Panc1 (cell line): Measurements from ENCODE around the gene GREB1L.

Experiments
- SIN3A ChIP-seq: IDR thresholded peaks from 2 replicates; pipeline ENCODE4 v1.6.1; 2012; ENCODE audit warnings: low read depth, mild to moderate bottlenecking, low read length, moderate library complexity, borderline replicate concordance; ENCODE audit not compliant: insufficient read depth
- TF ChIP-seq, protein P1 (sequence below): fragments of 450-650 bp; IDR thresholded peaks from 2 replicates; pipeline ENCODE4 v1.5.1; 2017; ENCODE audit warnings: mild to moderate bottlenecking

DNA sequence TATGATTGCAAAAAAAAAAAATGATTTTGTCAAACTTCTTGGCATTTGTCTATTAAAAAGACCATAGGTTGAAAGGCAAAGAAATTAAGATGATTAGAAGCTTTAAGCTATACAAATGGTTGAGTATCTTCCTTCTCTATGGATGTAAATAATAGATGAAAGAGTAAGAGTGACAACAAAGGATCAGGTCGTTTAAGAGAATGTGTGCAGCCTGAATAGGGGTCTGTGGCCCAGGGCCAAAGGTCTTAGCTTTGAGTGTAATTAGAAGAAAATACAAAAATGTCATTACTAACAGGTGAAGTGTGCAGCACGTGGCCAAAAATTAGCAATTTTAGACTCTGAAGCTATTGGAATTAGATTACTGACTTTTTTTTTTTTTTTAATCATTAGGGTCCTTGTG, 122.4 kb downstream of the GREB1L start:
- TF ChIP-seq, protein P1, sequence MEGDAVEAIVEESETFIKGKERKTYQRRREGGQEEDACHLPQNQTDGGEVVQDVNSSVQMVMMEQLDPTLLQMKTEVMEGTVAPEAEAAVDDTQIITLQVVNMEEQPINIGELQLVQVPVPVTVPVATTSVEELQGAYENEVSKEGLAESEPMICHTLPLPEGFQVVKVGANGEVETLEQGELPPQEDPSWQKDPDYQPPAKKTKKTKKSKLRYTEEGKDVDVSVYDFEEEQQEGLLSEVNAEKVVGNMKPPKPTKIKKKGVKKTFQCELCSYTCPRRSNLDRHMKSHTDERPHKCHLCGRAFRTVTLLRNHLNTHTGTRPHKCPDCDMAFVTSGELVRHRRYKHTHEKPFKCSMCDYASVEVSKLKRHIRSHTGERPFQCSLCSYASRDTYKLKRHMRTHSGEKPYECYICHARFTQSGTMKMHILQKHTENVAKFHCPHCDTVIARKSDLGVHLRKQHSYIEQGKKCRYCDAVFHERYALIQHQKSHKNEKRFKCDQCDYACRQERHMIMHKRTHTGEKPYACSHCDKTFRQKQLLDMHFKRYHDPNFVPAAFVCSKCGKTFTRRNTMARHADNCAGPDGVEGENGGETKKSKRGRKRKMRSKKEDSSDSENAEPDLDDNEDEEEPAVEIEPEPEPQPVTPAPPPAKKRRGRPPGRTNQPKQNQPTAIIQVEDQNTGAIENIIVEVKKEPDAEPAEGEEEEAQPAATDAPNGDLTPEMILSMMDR = no peak
- no peak for TF ChIP-seq SIN3A
